ENCODE measurements around the gene GFPT2. TPM values are rescaled to one million over a fixed set of nuclear protein-coding genes. Genes with fewer than 3 reads are reported as not detected.

Gene GFPT2
- total and polyA plus RNA-seq, 2 of the 4 experiments (the other 2 are of a cell fraction): 20.3 to 20.8 TPM

- Histone ChIP-seq H3K27me3 (ENCODE audit: control insufficient read depth, insufficient read depth, low read length) (no peaks in the 10 kb centered on the region), H3K9ac (ENCODE audit: low read depth, low read length) (no peak overlapping the region), H3K9me1 (ENCODE audit: insufficient read depth, low read length) (no peaks in the 10 kb centered on the region), H3K18ac (ENCODE audit: low read depth, low read length) (no peak overlapping the region), H2AK9ac (replicated peaks; ENCODE audit: low read depth, low read length, poor library complexity) (no peak overlapping the region), H4K20me1 (ENCODE audit: insufficient read depth, low read length) (no peaks in the 10 kb centered on the region), H3K23ac (ENCODE audit: low read depth, low read length) (no peak overlapping the region), H4K8ac (ENCODE audit: low read depth in 2 of 2, low read length in 2 of 2) (no peak overlapping the region), H3K4me2 (ENCODE audit: low read depth, low read length) (no peak overlapping the region), H3K4ac (ENCODE audit: low read depth, low read length) (no peak overlapping the region), H3K4me3 (ENCODE audit: insufficient read depth, low read depth, low read length) (no peak overlapping the region), H2BK20ac (ENCODE audit: low read depth, low read length) (no peak overlapping the region), H3K56ac (ENCODE audit: extremely low read depth, insufficient read depth, low read length) (no peak overlapping the region), H4K91ac (ENCODE audit: insufficient read depth, low read depth, low read length) (no peak overlapping the region), H2BK15ac (ENCODE audit: low read depth, low read length) (no peak overlapping the region), H3K9me3 (ENCODE audit: control insufficient read depth, insufficient read depth, low read length) (peaks cover 25% of the 10 kb centered on the region), H3K4me1 (ENCODE audit: control insufficient read depth, insufficient read depth, low read length) (no peaks in the 10 kb centered on the region), H2BK120ac (ENCODE audit: low read depth, low read length) (no peak overlapping the region), H3K27ac (ENCODE audit: insufficient read depth, low read length) (no peak overlapping the region), H2AK5ac (ENCODE audit: low read depth, low read length) (no peak overlapping the region), H2AFZ (replicated peaks; ENCODE audit: low read length, poor library complexity) (no peak overlapping the region), H4K5ac (ENCODE audit: low read depth, low read length) (no peak overlapping the region), H2BK5ac (ENCODE audit: low read depth, low read length, poor library complexity, severe bottlenecking) (no peak overlapping the region), H3K14ac (replicated peaks; ENCODE audit: low read depth, low read length) (no peak overlapping the region), H3K79me1 (ENCODE audit: low read depth in 1 of 2, low read length in 2 of 2) (peaks cover 0 to 3% of the 10 kb centered on the region in 2 experiments; a peak in 1 of 4 replicates), H3K36me3 (ENCODE audit: control insufficient read depth, insufficient read depth, low read length) (peaks cover 25% of the 10 kb centered on the region)
- in situ Hi-C loops (cut with MboI; ENCODE audit: low sequenced_read_pairs) (no loop called here), intact Hi-C loops (cut with micrococcal nuclease) (no loop called here), dilution Hi-C loops (cut with HindIII; ENCODE audit: low sequenced_read_pairs, unreplicated experiment) (no loop called here)
- ChIA-PET CTCF (interaction anchor here (2.5 kb wide), 1 partner anchor 41 kb away, joined by 5 read pairs; no protein-coding TSS in a partner anchor), POLR2A (ENCODE audit: unreplicated experiment) (no interaction called here)
- no peak for ATAC-seq (ENCODE audit: low read depth)
- TF ChIP-seq BHLHE40 (IDR thresholded peaks at IDR 0.05; ENCODE audit: low read depth, low read length) (no peak), RAD21 (IDR thresholded peaks at IDR 0.05; ENCODE audit: low read length) (no peak), CHD1 (IDR thresholded peaks at IDR 0.05; ENCODE audit: low read depth, low read length) (no peak), FOS (IDR thresholded peaks at IDR 0.05; ENCODE audit: low read depth, low read length) (no peak), RFX5 (IDR thresholded peaks at IDR 0.05; ENCODE audit: low read depth, low read length) (no peak), NFE2L2 (IDR thresholded peaks at IDR 0.05; ENCODE audit: low read depth, low read length) (no peak), POLR2A (IDR thresholded peaks at IDR 0.05; ENCODE audit: low read depth, low read length) (no peak), CEBPB (IDR thresholded peaks at IDR 0.05; ENCODE audit: low read depth, low read length) (no peak), MAFK (IDR thresholded peaks at IDR 0.05; ENCODE audit: low read depth, low read length) (no peak), ELK1 (IDR thresholded peaks at IDR 0.05; ENCODE audit: borderline replicate concordance, low read depth, low read length) (no peak), MXI1 (IDR thresholded peaks at IDR 0.05; ENCODE audit: borderline replicate concordance, low read depth, low read length) (no peak), SMC3 (IDR thresholded peaks at IDR 0.05; ENCODE audit: low read depth, low read length) (no peak), MAZ (IDR thresholded peaks at IDR 0.05; ENCODE audit: borderline replicate concordance, low read depth, low read length) (no peak)
- TF ChIP-seq, protein P1, sequence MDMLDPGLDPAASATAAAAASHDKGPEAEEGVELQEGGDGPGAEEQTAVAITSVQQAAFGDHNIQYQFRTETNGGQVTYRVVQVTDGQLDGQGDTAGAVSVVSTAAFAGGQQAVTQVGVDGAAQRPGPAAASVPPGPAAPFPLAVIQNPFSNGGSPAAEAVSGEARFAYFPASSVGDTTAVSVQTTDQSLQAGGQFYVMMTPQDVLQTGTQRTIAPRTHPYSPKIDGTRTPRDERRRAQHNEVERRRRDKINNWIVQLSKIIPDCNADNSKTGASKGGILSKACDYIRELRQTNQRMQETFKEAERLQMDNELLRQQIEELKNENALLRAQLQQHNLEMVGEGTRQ (IDR thresholded peaks at IDR 0.05; ENCODE audit: low read depth, low read length): no peak
- TF ChIP-seq, protein P2, sequence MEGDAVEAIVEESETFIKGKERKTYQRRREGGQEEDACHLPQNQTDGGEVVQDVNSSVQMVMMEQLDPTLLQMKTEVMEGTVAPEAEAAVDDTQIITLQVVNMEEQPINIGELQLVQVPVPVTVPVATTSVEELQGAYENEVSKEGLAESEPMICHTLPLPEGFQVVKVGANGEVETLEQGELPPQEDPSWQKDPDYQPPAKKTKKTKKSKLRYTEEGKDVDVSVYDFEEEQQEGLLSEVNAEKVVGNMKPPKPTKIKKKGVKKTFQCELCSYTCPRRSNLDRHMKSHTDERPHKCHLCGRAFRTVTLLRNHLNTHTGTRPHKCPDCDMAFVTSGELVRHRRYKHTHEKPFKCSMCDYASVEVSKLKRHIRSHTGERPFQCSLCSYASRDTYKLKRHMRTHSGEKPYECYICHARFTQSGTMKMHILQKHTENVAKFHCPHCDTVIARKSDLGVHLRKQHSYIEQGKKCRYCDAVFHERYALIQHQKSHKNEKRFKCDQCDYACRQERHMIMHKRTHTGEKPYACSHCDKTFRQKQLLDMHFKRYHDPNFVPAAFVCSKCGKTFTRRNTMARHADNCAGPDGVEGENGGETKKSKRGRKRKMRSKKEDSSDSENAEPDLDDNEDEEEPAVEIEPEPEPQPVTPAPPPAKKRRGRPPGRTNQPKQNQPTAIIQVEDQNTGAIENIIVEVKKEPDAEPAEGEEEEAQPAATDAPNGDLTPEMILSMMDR (conservative IDR thresholded peaks at IDR 0.05; ENCODE audit: low read depth, low read length): no peak
- no CpG with 5 or more reads among the region's 1 CpG for WGBS, 2 experiments (ENCODE audit: extremely low coverage in 2 of 2, insufficient read length in 1 of 2)
- BruUV-seq (replicated peaks): no TSS peak
- no peak for DNase-seq
Measured at GRCh38 chr5:180274695-180275094, 78.4 kb downstream of the GFPT2 start.

All from IMR-90 (cell line).